HG03521 (cell line): ENCODE measurements around the gene MASP1.

Source experiments
- ATAC-seq: cut with Tn5 transposase; IDR thresholded peaks from one replicate; pipeline ENCODE4 v1.9.1; 2021; ENCODE audit warnings: mild to moderate bottlenecking, moderate library complexity; ENCODE audit not compliant: unreplicated experiment

The MASP1 gene

GRCh38 chr3:187193181-187193580 is 98.4 kb downstream of the MASP1 start:
- ATAC-seq = no peak

- ATAC-seq = no peak
Observed at GRCh38 chr3:187191271-187191670, 100.3 kb downstream of the MASP1 start.

GRCh38 chr3:187188931-187189330 is 102.6 kb downstream of the MASP1 start:
- ATAC-seq = no peak

- no peak for ATAC-seq
Observed at GRCh38 chr3:187186801-187187421, 104.6 kb downstream of the MASP1 start.

- ATAC-seq = no peak
Observed at GRCh38 chr3:187186375-187186774, 105.2 kb downstream of the MASP1 start.

GRCh38 chr3:187185759-187186158 is 105.8 kb downstream of the MASP1 start:
- ATAC-seq = no peak
